ENCODE data around the gene GFOD1.
"Not testable (repeated sequence)": the region's sequence is repeated elsewhere in the genome, so short reads cannot be mapped to it uniquely, and the experiment has no call there.

GFOD1 gene

GRCh38 chr6:13334953-13335352 is 152.4 kb downstream of the GFOD1 start:
- Mint-ChIP-seq H3K9me3 (no peaks in the 10 kb centered on the region), H3K27ac (no peak overlapping the region), H3K36me3 (ENCODE audit: low read depth) (no peaks in the 10 kb centered on the region), H3K27me3 (ENCODE audit: low read depth) (no peaks in the 10 kb centered on the region), H3K4me3 (no peak overlapping the region), H3K4me1 (ENCODE audit: low read depth) (peaks cover 23% of the 10 kb centered on the region)
- no peak for DNase-seq (ENCODE audit: low spot score)

GRCh38 chr6:13332349-13332706 is 155.1 kb downstream of the GFOD1 start:
- H3K9me3 Mint-ChIP-seq, result no peaks in the 10 kb centered on the region
- peaks cover 26% of the 10 kb centered on the region for H3K4me1 Mint-ChIP-seq (ENCODE audit: low read depth)
- DNase-seq (ENCODE audit: low spot score), result no peak
- no peaks in the 10 kb centered on the region for H3K27me3 Mint-ChIP-seq (ENCODE audit: low read depth)
- H3K27ac Mint-ChIP-seq, result no peak overlapping the region
- H3K36me3 Mint-ChIP-seq (ENCODE audit: low read depth), result no peaks in the 10 kb centered on the region
- H3K4me3 Mint-ChIP-seq, result no peak overlapping the region

- Mint-ChIP-seq H3K27me3 (ENCODE audit: low read depth) (no peaks in the 10 kb centered on the region), H3K9me3 (no peaks in the 10 kb centered on the region), H3K27ac (no peak overlapping the region), H3K4me1 (ENCODE audit: low read depth) (peaks cover 29% of the 10 kb centered on the region), H3K36me3 (ENCODE audit: low read depth) (no peaks in the 10 kb centered on the region), H3K4me3 (no peak overlapping the region)
- DNase-seq (ENCODE audit: low spot score), result no peak
Observed at GRCh38 chr6:13331516-13332348, 155.7 kb downstream of the GFOD1 start.

- Mint-ChIP-seq H3K4me1 (ENCODE audit: low read depth) (peaks cover 33% of the 10 kb centered on the region), H3K27ac (peak overlapping the region; percentile 91), H3K36me3 (ENCODE audit: low read depth) (peaks cover 17% of the 10 kb centered on the region), H3K9me3 (no peaks in the 10 kb centered on the region), H3K27me3 (ENCODE audit: low read depth) (no peaks in the 10 kb centered on the region), H3K4me3 (peak overlapping the region; percentile 94)
- DNase-seq (ENCODE audit: low spot score), result no peak
Observed at GRCh38 chr6:13328875-13329183, 158.6 kb downstream of the GFOD1 start.

- H3K4me3 Mint-ChIP-seq, result peak within 1 kb of the TSS; percentile 94
- peaks cover 21% of the 10 kb centered on the region for H3K36me3 Mint-ChIP-seq (ENCODE audit: low read depth)
- H3K9me3 Mint-ChIP-seq, result no peaks in the 10 kb centered on the region
- peak; percentile 95 for DNase-seq (ENCODE audit: low spot score)
- H3K27ac Mint-ChIP-seq, result peak within 1 kb of the TSS; percentile 92
- H3K27me3 Mint-ChIP-seq (ENCODE audit: low read depth), result no peaks in the 10 kb centered on the region
- peaks cover 33% of the 10 kb centered on the region for H3K4me1 Mint-ChIP-seq (ENCODE audit: low read depth)
Observed at GRCh38 chr6:13328076-13328874, 159.1 kb downstream of the GFOD1 start, which contains the start of gene TBC1D7. Gene TBC1D7 (minus strand): TSS chr6:13328537. CDS start chr6:13326898, 1,639 bp downstream.

GRCh38 chr6:13327691-13328075 is 159.7 kb downstream of the GFOD1 start:
- Mint-ChIP-seq H3K36me3 (ENCODE audit: low read depth) (peaks cover 21% of the 10 kb centered on the region), H3K4me1 (ENCODE audit: low read depth) (peaks cover 33% of the 10 kb centered on the region), H3K27ac (peak overlapping the region; percentile 92), H3K27me3 (ENCODE audit: low read depth) (no peaks in the 10 kb centered on the region), H3K9me3 (no peaks in the 10 kb centered on the region), H3K4me3 (peak overlapping the region; percentile 94)
- no peak for DNase-seq (ENCODE audit: low spot score)

- H3K9me3 Mint-ChIP-seq, result not testable (repeated sequence)
Observed at GRCh38 chr6:13326031-13326586, 161.3 kb downstream of the GFOD1 start.

GRCh38 chr6:13319891-13320564 is 167.4 kb downstream of the GFOD1 start:
- no peak overlapping the region for H3K27ac Mint-ChIP-seq
- no peak for DNase-seq (ENCODE audit: low spot score)
- H3K4me3 Mint-ChIP-seq, result no peak overlapping the region
- H3K36me3 Mint-ChIP-seq (ENCODE audit: low read depth), result peaks cover 54% of the 10 kb centered on the region
- no peaks in the 10 kb centered on the region for H3K4me1 Mint-ChIP-seq (ENCODE audit: low read depth)
- no peaks in the 10 kb centered on the region for H3K27me3 Mint-ChIP-seq (ENCODE audit: low read depth)
- no peaks in the 10 kb centered on the region for H3K9me3 Mint-ChIP-seq

More at GRCh38 chr6:13326031-13326586, 161.3 kb downstream of the GFOD1 start:
- Mint-ChIP-seq H3K4me1 (ENCODE audit: low read depth) (peaks cover 27% of the 10 kb centered on the region), H3K36me3 (ENCODE audit: low read depth) (peaks cover 27% of the 10 kb centered on the region)
- H3K4me3 Mint-ChIP-seq; DNase-seq (ENCODE audit: low spot score); H3K27ac Mint-ChIP-seq; H3K27me3 Mint-ChIP-seq (ENCODE audit: low read depth): not testable (repeated sequence)

- Mint-ChIP-seq H3K9me3 (no peaks in the 10 kb centered on the region), H3K4me3 (no peak overlapping the region), H3K4me1 (ENCODE audit: low read depth) (no peaks in the 10 kb centered on the region), H3K27me3 (ENCODE audit: low read depth) (no peaks in the 10 kb centered on the region), H3K36me3 (ENCODE audit: low read depth) (peaks cover 43% of the 10 kb centered on the region), H3K27ac (no peak overlapping the region)
- no peak for DNase-seq (ENCODE audit: low spot score)
Observed at GRCh38 chr6:13318821-13319220, 168.6 kb downstream of the GFOD1 start.

- no peaks in the 10 kb centered on the region for H3K4me1 Mint-ChIP-seq (ENCODE audit: low read depth)
- no peak overlapping the region for H3K27ac Mint-ChIP-seq
- peaks cover 43% of the 10 kb centered on the region for H3K36me3 Mint-ChIP-seq (ENCODE audit: low read depth)
- no peaks in the 10 kb centered on the region for H3K27me3 Mint-ChIP-seq (ENCODE audit: low read depth)
- DNase-seq (ENCODE audit: low spot score), result no peak
- H3K9me3 Mint-ChIP-seq, result no peaks in the 10 kb centered on the region
- H3K4me3 Mint-ChIP-seq, result no peak overlapping the region
Observed at GRCh38 chr6:13315896-13316295, 171.5 kb downstream of the GFOD1 start.

- Mint-ChIP-seq H3K4me3 (no peak overlapping the region), H3K36me3 (ENCODE audit: low read depth) (peaks cover 37% of the 10 kb centered on the region), H3K27ac (no peak overlapping the region), H3K27me3 (ENCODE audit: low read depth) (no peaks in the 10 kb centered on the region), H3K4me1 (ENCODE audit: low read depth) (no peaks in the 10 kb centered on the region), H3K9me3 (no peaks in the 10 kb centered on the region)
- no peak for DNase-seq (ENCODE audit: low spot score)
Observed at GRCh38 chr6:13314806-13315205, 172.6 kb downstream of the GFOD1 start.

GRCh38 chr6:13311155-13311554 is 176.2 kb downstream of the GFOD1 start:
- Mint-ChIP-seq H3K27ac (no peak overlapping the region), H3K4me3 (no peak overlapping the region), H3K27me3 (ENCODE audit: low read depth) (no peaks in the 10 kb centered on the region), H3K36me3 (ENCODE audit: low read depth) (peaks cover 32% of the 10 kb centered on the region), H3K4me1 (ENCODE audit: low read depth) (no peaks in the 10 kb centered on the region), H3K9me3 (no peaks in the 10 kb centered on the region)
- DNase-seq (ENCODE audit: low spot score), result no peak

- H3K27me3 Mint-ChIP-seq (ENCODE audit: low read depth), result no peaks in the 10 kb centered on the region
- no peak for DNase-seq (ENCODE audit: low spot score)
- no peak overlapping the region for H3K4me3 Mint-ChIP-seq
- peaks cover 7% of the 10 kb centered on the region for H3K4me1 Mint-ChIP-seq (ENCODE audit: low read depth)
- no peak overlapping the region for H3K27ac Mint-ChIP-seq
- H3K36me3 Mint-ChIP-seq (ENCODE audit: low read depth), result peaks cover 39% of the 10 kb centered on the region
- H3K9me3 Mint-ChIP-seq, result no peaks in the 10 kb centered on the region
Observed at GRCh38 chr6:13308332-13308731, 179.1 kb downstream of the GFOD1 start.

All from T-helper 2 cell treated with Interferon-gamma antibody and Interleukin-4, amounts not matched to agents 5 μg/mL and 100 μg/mL, for 36 hours (primary cell).